ENCODE measurements around the gene PCDH19.

The PCDH19 gene

GRCh38 chrX:100299559-100299958 lies 110.5 kb downstream of the PCDH19 start:
- no peak for DNase-seq (ENCODE audit: low read depth)

GRCh38 chrX:100297728-100298127 lies 112.3 kb downstream of the PCDH19 start:
- DNase-seq (ENCODE audit: low read depth) = no peak

- DNase-seq (ENCODE audit: low read depth) = no peak
Observed at GRCh38 chrX:100296183-100296753, 113.8 kb downstream of the PCDH19 start.

- DNase-seq (ENCODE audit: low read depth) = no peak
Observed at GRCh38 chrX:100294965-100295364, 115.1 kb downstream of the PCDH19 start.

- no peak for DNase-seq (ENCODE audit: low read depth)
Observed at GRCh38 chrX:100289066-100289558, 121.0 kb downstream of the PCDH19 start.

- DNase-seq (ENCODE audit: low read depth) = no peak
Observed at GRCh38 chrX:100277231-100277630, 132.8 kb downstream of the PCDH19 start.

- no peak for DNase-seq (ENCODE audit: low read depth)
Observed at GRCh38 chrX:100274916-100275315, 135.2 kb downstream of the PCDH19 start.

- DNase-seq (ENCODE audit: low read depth) = no peak
Observed at GRCh38 chrX:100265179-100265578, 144.9 kb downstream of the PCDH19 start.

- no peak for DNase-seq (ENCODE audit: low read depth)
Observed at GRCh38 chrX:100264200-100264599, 145.9 kb downstream of the PCDH19 start.

- DNase-seq (ENCODE audit: low read depth) = no peak
Observed at GRCh38 chrX:100263650-100264049, 146.4 kb downstream of the PCDH19 start.

- no peak for DNase-seq (ENCODE audit: low read depth)
Observed at GRCh38 chrX:100248885-100249493, 161.1 kb downstream of the PCDH19 start.

- DNase-seq (ENCODE audit: low read depth) = no peak
Observed at GRCh38 chrX:100247826-100248225, 162.2 kb downstream of the PCDH19 start.

- no peak for DNase-seq (ENCODE audit: low read depth)
Observed at GRCh38 chrX:100244681-100245080, 165.4 kb downstream of the PCDH19 start.
